Activated CD4-positive, alpha-beta T cell treated with anti-CD3 and anti-CD28 coated beads, Interleukin-2, Interleukin-6, amounts not matched to agents 100 ng/mL and 50 ng/mL, durations not matched to agents 16 hours and 8 hours (primary cell): ENCODE results near the gene RSPH1.
A peak's percentile ranks its signal among the peaks of the same experiment; 100 is the strongest.

Experiments
- DNase-seq: peaks from one replicate; pipeline ENCODE4 v3.0.0-alpha.2; 2020

RSPH1 gene

DNA sequence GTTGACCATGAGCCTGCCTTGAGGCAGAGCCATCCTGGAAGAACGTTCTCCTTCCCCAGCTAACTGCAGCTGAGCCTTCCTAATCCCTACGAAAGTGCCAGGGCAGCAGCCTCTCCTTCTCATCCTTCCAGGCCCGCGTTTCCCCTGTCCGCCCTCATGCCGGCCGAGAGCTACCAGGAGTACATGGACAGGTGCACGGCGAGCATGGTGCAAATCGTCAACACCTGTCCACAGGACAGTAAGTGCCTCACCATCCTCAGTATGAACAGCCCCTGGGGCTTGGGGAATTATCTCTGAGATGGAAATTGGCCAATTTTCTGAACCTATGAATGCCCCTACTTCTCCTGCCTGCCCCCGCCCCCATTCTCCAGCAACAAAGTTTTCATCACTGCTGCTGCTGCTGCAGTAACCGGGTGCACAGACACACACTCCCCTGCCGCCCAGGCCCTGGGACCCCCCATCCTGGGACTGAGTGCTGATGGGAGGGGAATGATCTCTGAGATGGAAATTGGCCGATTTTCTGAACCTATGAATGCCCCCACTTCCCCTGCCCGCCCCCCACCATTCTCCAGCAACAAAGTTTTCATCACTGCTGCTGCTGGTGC, 52.7 kb downstream of the RSPH1 start:
- no peak for DNase-seq

DNA sequence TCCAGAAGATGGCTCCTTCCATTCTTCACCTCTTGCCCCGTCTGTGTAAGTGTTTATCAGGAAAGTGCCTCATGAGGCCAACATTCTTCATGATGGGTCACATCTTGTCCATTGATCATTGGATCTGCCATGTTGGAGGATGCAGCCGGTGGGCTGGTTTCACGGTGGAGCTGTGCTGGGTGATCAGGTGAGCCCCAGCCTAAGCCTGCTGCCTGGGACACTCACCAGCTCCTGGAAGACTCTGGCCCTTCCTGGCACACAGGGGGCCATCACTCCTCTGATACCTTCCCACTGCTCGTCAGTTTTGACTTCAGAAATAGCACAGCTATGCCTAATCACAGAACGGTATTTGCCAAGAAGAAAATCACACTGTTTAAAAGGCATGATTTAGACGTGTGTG, 54.1 kb downstream of the RSPH1 start:
- no peak for DNase-seq

DNA sequence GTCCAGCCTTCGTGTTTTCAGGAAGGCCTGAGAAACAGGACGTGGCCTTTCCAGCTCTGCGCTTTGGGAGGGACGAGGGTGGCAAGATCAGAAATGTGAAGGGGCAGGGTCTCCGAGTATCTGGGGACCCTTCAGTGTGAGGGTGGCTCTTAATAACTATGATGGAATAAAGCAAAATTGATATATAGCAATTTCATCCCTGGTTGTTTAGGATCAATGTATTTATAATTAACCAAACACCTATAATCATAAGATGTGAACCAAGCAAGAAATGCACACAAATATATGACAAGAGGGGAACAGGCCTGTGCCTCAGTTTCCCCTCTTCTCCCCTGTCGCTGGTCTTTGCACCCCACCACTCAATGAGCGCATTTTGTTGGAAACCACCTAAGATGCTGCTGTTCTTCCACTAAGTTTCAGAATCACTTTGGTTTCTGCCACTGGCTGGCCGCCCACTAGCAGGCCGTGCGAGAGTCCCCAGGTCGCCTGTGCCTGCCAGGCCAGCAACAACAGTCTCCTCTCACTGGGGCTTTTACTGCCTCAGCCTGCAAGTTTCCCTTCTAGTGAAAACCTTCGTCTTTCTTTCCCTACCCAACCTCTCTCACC, 55.7 kb downstream of the RSPH1 start:
- DNase-seq: no peak

GRCh38 chr21:42439284-42440186, 56.5 kb downstream of the RSPH1 start:
- DNase-seq: peak; percentile 37

DNA sequence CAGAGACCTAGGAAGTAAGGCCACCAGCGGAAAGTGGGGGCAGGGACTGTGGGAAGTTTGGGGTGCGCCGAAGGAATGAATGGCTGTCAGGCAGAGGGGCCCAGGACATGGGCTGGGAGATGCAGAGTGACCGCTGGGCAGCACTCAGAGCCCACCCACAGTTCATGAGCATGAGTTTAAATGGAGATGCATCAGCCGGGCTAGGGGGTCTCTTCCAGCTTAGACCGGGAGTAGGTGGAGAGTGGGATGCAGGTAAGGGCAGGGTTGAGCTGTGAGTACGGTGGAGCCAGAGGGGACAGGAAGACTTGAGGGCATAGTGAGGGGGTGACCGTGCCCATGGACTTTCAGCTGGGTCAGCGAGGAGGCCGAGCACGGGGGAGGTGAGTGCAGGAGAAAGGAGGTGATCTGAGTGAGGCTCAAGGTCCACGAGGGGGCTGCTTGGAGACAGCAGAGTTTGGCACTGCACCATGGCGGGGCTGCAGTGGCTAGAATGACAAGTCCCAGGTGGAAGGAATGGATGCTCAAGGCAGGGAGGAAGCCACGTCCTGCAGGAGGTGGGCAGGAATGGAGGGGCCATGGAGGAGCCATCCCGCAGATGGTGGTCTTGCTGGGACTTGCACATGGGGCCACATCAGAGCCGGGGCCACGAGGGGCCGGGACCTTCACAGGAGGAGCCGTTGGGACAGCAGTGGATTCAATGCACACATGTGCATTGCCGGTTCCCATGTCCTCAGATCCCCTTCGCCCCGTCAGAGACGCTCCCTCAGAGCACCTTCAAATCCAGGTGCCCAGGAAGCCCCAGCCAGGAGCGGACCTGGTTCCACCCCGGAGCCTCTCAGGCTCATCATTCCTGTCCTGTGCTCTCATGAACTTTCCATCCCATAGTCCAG, 57.5 kb downstream of the RSPH1 start:
- DNase-seq: no peak

GRCh38 chr21:42437786-42438185, 58.2 kb downstream of the RSPH1 start:
- DNase-seq: no peak

DNA sequence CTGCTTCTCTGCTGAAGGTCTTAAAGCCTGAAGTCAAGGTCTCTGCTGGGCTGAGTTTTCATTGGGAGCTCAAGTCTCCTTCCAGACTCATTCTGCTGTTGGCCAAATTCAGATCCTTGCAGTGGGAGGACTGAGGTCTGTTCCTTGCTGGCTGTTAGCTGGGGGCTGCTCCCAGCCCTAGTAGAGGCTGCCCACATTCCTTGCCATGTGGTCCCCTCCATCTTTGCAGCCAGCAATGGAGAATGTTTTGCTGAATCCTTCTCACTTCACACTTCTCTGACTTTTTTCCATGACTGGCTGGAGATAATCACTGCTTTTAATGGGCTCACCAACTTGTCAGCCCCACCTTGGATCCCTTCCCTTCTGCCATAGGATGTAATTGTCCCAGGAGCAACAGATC, 59.1 kb downstream of the RSPH1 start:
- DNase-seq: no peak

DNA sequence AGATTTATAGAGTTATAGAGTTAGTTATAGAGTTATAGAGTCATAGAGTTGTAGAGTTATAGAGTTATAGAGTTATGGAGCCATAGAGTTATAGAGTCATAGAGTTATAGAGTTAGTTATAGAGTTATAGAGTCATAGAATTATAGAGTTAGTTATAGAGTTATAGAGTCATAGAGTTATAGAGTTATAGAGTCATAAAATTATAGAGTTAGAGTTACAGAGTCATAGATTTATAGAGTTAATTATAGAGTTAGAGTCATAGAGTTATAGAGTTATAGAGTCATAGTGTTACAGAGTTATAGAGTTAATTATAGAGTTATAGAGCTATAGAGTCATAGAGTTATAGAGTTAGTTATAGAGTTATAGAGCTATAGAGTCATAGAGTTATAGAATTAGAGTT, 60.2 kb downstream of the RSPH1 start:
- DNase-seq: no peak

- DNase-seq: no peak
Measured at GRCh38 chr21:42435401-42435800, 60.6 kb downstream of the RSPH1 start.

- no peak for DNase-seq
Measured at GRCh38 chr21:42434884-42435283, 61.1 kb downstream of the RSPH1 start.

DNA sequence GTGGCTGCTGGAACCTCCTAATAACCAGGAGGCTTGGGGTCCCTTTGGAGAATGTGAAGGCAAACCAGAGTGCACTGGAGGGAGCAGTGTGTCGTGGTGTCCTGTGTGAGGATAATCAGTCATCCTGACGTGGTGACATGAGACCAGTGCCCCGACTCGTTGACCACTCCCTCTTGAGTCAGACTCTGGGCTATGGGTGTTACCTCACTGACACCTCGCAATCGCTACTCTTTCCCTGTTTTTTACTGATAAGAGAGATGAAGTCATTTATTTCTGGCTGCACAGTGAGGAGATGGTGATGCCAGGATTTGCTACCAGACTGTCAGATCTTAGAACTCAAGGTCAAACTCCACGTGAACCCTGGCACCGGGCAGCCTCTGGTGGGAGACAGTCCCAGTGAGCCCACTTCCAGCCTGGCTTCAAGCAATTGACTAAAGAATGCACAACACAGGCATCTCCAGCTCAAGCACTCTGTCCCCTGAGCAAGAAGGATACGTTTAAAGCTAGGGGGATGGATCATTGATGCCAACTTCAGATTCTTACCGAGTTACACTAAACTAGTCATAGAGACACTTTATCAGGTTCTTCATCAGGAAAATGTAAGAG, 62.0 kb downstream of the RSPH1 start:
- no peak for DNase-seq

- DNase-seq: no peak
Measured at GRCh38 chr21:42432695-42433094, 63.3 kb downstream of the RSPH1 start.

DNA sequence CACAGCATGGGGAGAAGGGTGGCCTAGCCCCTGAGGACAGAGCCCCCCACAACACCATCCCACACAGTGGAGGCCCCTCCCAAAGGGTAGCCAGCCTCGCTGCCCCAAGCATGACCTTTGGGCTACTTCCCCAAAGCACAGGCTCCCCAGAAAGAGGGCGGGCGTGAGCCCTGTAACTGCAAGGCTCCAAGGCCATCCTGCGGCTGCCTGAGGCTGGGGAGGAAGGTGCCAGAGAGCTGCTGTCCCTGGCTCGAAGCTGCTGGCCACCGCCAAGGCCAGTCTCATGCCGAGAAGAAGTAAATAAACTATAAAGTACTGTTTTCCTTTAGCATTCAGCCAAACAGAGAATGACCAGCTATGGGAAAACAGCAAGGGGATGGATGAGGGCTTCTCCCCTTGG, 64.8 kb downstream of the RSPH1 start:
- DNase-seq: no peak

DNA sequence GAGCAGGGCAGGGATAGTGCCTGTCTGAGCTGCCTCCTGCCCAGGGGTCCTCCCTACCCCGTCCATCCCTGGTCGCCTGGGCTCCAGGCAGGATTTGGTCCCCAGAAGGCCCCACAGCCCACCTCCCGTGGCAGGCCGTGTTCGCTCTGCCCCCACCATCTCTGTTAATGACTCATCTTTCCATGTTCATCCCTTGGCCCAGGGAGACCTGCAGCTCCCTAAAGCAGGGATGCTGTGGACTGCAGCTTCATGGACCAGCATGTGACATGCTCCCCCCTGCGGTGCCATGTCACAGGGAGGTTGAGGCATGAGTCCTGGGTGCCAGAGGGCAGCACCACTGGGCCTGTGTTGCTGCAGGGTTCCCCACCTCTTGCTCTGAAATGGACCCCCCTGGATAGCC, 65.5 kb downstream of the RSPH1 start:
- DNase-seq: no peak

DNA sequence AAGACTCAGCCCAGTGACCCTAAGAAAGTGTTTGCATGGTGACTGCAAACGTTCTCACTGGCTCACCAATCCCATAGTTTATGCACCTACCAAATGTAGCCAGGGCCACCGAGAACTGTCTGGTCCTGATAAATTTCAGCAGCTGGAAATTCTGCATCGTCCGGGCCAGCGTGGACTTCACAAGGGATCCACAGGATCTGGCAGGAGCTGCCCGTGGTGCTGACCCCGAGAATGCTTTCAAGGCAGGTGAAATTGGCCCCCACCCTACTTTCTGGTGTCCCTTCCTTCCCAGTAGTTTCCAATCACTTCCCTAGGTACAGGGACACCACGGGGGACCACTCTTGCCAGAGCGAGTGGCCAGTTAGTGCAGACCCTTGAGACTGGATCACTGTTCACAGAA, 66.2 kb downstream of the RSPH1 start:
- DNase-seq: no peak

- no peak for DNase-seq
Measured at GRCh38 chr21:42429021-42429420, 67.0 kb downstream of the RSPH1 start.

GRCh38 chr21:42427809-42428419, 68.1 kb downstream of the RSPH1 start:
- no peak for DNase-seq

DNA sequence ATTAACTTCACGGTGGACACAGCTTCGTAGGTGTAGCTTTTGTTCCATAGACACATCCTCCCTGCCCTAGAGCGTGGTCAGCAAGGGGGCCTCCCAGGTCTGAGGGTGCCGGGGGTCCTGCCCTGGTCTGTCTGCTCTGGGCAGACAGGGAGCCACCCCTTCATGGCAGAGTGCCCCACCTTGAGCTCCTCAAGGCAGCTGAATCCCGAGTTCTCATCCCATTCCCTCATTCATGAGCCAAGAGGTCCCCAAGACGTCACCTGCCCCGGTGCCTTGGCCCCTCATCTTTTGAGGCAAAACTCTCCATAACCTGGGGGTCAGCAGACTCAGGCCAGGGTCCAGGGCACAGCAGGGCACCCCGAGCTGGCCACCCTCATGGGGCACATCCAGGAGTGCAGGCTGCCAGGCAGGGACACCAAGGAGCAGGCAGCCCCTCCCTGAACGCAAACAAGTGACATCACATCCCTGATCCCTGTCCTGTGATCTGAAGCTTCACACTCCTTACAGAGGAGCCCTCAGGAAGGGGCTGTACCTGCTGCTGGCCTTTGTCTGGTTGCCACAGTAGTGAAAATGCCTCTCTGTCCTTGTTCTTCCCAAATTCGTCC, 69.0 kb downstream of the RSPH1 start:
- DNase-seq: no peak

- DNase-seq: no peak
Measured at GRCh38 chr21:42426424-42426823, 69.6 kb downstream of the RSPH1 start.

DNA sequence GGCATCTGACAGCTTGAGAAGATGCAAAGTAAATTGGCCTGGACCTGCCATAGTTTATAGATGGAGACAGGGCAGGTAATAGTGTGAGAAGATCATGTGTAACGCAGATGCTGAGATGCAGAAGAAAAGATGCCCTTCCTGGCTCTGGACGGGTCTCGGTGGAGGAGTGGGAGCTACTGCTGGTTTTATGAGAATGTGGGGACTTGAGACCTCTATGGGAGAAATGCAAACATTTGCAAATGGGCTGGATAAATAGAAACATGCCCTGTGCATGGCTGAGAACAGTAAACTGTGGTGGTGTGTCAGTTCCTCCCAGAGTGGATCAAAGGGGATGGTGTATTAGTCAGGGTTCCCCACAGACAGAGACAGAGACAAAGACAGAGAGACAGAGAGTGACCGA, 70.4 kb downstream of the RSPH1 start:
- DNase-seq: peak; percentile 62

GRCh38 chr21:42424914-42425541, 71.0 kb downstream of the RSPH1 start:
- peak; percentile 89 for DNase-seq
